Right forelimb (tissue), 1 donor: ENCODE data around the gene LSM12.
"Not testable (repeated sequence)": the region's sequence is repeated elsewhere in the genome, so short reads cannot be mapped to it uniquely, and the experiment has no call there.

Source experiments
- DNase-seq: peaks from one replicate; pipeline ENCODE4 v3.0.0-alpha.2; 2018

Gene LSM12

DNA sequence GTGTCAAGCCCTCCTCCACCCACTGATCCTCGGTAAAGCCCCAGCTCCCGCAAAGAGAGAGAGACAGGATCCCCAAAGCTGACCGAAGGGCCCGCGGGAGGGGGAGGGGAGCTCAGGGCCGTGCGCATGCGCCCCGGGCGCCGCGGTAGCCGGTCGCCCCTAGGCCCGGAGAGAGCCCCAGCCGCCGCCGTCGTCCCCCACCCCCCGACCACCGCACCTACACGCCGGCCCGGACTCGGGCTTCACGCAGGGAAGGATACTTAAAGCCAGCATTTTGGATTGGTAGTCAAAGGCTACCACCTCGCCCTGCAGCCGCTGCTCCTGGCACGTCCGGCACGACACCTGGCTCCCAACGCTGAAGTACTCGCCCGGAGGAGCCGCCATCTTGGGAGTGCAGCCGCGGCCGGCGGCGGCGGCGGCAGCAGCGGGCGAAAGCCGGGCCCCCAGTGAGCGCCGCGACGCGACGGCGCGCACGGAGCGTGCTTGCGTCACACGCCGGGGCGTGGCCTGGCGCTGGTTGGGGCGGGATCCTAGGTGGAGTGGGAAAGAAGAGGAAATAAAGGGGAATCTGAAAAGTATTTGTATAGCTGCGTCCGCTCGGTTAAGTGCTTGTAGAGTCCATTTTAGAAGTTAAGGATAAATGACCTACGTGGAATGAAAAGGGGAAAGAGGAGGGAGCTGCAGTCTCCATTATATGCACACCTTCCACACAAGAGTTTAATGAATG, at the start of gene LSM12:
Gene LSM12 (minus strand): TSS at position 468 of the 727 bp plus-strand sequence. CDS start 84 bp downstream, at position 384.
- peak; percentile 95 for DNase-seq

DNA sequence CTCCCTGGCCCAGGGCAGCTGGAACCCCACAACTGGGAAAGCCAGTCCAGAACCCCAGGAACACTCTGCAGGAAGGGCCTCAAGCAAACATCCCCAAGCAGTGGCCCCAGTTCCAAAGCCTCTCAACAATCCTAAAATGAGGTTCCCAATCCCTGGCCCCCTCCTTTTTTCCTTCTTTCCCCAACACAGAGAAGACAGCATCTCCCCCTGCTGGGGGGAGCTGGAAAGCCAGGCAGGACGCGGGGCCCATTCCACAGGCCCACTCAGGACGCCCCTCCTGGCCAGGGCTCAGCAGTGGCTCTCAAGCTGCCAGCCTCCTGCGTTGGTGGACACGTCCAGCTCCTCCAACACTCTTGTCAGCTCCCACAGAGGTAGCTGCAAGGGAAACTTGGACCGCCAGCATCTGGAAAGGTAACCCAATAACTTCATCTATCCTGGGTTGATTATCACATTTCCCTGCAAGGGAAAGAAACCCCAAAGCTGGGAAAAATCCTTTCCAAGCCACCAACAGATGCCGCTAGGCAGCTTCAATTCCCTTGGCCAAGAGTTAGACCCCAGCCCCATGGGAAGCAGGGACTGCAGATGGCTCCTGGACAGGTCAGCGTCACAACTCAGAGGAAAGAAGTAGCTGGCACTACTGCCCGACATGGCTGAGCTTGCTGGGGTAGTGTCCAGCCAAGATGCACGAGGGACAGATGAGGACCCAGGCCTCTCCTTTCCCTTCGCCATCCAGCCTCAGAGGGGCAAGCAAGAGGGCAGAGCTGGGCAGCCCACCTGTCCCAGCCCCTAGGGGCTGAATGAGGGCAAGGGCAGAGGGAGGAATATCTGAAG, 49.3 kb upstream of the LSM12 start:
- DNase-seq, result no peak

- DNase-seq, result no peak
Measured at GRCh38 chr17:44113868-44114840, 47.7 kb upstream of the LSM12 start.

- no peak for DNase-seq
Measured at GRCh38 chr17:44113382-44113781, 46.9 kb upstream of the LSM12 start.

GRCh38 chr17:44112284-44113280, 46.1 kb upstream of the LSM12 start:
- no peak for DNase-seq

DNA sequence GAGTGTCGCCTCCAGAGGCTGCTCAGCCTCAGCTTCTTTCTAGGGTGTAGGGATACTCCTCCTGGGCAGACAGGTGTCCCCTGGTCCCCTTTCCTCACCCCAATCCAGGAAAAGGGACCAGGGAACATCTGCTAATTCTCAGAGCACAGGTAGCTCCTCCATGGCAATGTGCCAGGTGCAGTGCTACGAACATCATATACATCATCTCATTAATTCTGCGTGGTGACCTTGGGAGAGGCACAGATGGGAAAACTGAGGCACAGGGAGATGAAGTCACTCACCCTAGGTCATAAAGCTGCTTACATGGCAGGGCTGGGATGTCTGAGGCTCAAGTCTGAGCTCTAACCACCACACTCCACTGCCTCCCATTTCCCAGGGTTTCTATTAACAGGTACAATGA, 45.3 kb upstream of the LSM12 start:
- no peak for DNase-seq

DNA sequence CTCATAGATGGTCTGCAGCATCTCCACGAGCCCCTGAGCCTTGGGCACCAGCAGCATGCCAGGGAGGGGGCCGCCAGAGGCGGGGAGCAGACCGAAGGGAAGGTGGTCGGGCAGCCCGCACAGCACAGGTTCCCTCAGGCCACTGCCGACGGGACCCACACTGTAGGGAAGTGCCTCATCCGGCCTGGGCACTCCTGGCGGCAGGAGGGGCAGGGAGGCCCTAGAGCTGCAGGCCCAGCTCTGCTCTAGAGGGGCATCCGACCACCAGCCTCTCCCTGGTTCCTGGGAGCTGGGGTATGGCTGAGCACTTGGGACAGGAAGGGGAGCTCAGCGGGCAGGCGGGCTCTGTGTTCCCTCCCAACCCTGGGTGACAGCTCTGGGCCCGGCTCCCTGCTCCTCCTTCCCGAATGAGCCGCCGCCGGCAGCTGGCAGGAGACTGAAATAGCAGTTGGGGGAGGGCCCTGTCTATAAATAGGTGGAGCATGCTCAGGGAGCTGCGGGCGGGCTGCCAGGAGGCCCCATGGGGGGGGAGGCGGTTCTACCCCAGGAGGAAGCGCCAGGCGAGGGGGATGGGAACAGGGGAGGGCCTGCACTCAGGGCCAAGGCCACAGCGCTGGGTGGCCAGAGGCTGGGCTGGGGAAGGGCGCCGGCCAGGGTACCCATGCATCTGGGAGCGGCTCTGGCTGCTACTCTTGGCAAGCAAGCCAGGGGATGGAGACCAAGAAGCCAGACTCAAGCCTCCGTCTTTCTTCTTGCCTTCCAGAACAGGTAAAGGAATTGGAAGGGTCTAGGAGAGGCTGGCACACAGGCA, 44.6 kb upstream of the LSM12 start:
- DNase-seq, result peak; percentile 98

- DNase-seq, result no peak
Measured at GRCh38 chr17:44110011-44110686, 43.7 kb upstream of the LSM12 start.

DNA sequence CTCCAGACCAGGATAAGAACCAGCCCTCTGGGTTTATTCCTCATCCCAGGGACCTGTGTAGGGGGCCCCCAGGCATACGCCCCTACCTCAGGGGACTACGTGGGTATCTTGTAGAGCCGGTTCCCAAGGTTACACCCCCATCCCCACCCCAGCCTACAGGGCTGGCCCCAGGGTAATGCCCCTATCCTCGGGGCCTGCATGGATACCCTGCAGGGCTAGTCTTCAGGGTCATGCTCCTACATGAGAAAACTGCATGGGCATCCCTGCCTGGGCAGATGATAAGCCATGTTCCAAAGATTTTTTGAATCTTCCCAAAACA, 42.8 kb upstream of the LSM12 start:
- no peak for DNase-seq

DNA sequence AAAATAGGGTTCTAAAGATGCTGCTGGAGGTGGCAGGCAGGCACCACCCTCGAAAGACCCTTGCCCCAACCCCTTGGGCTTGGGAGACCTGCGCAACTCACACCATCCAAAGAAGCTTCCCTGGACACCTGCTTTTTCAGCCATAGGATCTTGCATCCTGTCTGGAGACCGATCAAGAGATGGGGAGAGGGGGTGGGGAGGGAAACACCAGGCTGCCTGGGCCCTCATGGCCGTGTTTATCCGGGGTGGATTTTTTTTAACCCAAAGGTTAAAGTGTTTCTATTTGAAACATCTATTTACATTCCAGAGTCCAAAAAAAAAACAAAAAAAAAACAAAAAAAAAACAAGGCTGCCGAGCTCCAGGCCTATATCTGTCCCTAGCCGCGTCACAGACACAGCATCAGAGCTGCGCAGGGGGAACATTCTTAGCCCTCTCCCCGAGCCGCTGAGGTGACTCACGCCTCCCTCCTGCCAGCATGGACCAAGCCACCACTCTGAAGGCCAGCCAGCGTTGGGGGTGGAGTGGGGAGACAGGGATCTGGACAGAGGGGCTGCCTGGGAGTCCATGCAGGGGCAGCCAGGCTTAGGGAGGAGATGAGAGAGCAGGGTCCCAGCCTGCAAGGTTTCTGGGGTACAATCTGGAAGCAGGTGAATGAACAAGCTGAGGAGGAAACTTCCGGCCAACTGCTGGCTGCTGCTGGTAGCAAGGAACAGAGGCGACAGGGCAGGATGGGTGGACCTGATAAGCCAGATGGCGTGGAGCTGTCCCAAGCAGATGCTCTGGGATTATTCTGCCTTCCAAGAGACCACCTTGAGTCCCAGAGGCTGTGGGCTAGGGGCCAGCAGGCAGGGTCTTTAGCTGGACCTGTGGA, 42.2 kb upstream of the LSM12 start:
- no peak for DNase-seq

DNA sequence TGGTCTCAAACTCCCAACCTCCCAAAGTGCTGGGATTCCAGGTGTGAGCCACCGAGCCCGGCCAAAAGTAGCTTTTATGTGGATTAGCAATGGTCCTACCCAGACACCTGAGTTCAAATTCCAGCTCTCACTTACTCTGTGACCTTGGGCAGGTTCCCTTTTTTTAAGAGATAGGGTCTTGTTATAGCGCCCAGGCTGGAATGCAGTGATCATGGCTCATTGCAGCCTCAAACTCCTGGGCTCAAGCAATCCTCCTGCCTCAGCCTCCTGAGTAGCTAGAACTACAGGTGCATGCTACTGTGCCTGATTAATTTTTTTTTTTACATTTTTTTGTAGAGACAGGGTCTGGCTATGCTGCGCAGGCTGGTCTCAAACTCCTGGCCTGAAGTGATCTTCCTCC, 40.3 kb upstream of the LSM12 start:
- no peak for DNase-seq

GRCh38 chr17:44105941-44106340, 39.5 kb upstream of the LSM12 start:
- no peak for DNase-seq

GRCh38 chr17:44105483-44105882, 39.0 kb upstream of the LSM12 start:
- DNase-seq, result no peak

GRCh38 chr17:44102849-44103622, 36.6 kb upstream of the LSM12 start:
- no peak for DNase-seq

DNA sequence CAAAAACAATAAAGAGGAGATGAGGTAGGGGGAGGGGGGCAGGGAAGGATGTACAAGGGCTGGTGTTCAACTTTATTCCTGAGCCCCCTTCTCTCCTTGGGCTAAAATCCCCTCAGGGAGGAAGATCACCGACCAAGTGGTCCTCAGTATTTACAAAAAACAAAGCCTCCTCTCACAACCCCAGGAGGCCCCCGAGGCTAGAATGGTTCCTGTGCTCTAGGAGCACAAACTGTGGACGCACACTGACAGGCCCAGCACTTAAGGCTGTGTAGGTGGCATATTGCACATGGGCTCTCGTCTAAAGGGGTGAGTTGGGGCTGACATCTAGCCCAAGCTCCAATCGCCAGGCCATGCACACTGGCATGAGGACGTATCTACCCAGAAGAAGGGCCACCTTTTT, 35.4 kb upstream of the LSM12 start:
- not testable (repeated sequence) for DNase-seq

DNA sequence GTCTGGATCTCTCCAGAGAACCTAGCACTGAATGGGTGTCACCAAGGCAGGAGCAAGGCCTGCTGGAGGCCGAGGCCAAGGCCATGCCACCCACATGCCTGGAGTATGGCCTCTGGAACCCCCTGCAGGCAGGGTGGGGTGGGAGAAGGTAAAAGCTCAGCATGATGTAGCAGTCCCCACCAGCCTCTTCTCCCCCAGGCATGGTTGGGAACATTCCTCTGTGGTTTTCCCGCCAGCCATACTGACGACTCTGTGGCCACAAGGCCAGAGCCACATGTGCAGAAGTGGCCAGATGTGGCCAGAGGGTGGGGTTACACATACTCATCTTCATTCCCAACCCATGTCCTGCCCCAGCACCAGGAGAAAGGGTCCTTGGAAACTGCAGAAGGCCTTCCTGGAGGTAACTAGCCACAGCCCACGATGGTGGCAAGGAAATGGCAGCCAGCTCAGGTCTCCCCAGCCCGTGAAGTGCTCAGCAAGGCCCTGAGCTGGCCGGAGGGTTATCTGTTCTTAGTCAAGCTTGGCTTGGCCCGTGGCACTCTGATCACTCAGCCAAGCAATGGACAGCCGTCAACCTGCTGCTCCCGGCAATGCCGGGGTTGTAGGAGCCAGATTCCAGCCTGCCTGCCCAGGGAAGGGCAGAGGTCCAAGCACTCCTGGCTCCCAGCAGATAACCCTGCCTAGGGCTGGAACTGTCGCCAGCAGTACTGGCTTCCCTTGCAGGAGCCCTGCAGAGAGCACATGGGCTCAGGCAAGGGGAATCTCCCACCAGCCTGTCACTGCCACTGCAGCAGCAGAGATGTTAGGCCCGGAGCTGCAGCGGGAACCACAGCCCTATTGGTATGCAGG, 30.9 kb upstream of the LSM12 start:
- DNase-seq, result no peak
